IPS-20b (cell line): ENCODE data around the gene SMTN.

Experiments used
- H3K27ac ChIP-seq: one replicate; pipeline ENCODE4 v1.5.1; 2013; ENCODE audit warnings: low read length
- H3K27me3 ChIP-seq: 2 replicates; pipeline ENCODE4 v1.6.1; 2013; ENCODE audit warnings: mild to moderate bottlenecking, low read length, inconsistent platforms; ENCODE audit not compliant: insufficient read depth
- H3K36me3 ChIP-seq: 2 replicates; pipeline ENCODE4 v1.6.1; 2013; ENCODE audit warnings: low read depth, mild to moderate bottlenecking, inconsistent platforms, low read length, moderate library complexity; ENCODE audit not compliant: insufficient read depth
- H3K4me1 ChIP-seq: 2 replicates; pipeline ENCODE4 v1.6.1; 2013; ENCODE audit warnings: mild to moderate bottlenecking, control low read depth, inconsistent platforms, low read length, moderate library complexity; ENCODE audit not compliant: insufficient read depth
- H3K4me3 ChIP-seq: 2 replicates; pipeline ENCODE4 v1.5.1; 2013; ENCODE audit warnings: mild to moderate bottlenecking, low read length, inconsistent platforms
- H3K9ac ChIP-seq: 2 replicates; pipeline ENCODE4 v1.6.1; 2013; ENCODE audit warnings: low read depth, mild to moderate bottlenecking, inconsistent platforms, low read length, moderate library complexity
- H3K9me3 ChIP-seq: 2 replicates; pipeline ENCODE4 v1.6.1; 2013; ENCODE audit warnings: mild to moderate bottlenecking, low read depth, low read length, inconsistent platforms; ENCODE audit not compliant: insufficient read depth

Gene SMTN

DNA sequence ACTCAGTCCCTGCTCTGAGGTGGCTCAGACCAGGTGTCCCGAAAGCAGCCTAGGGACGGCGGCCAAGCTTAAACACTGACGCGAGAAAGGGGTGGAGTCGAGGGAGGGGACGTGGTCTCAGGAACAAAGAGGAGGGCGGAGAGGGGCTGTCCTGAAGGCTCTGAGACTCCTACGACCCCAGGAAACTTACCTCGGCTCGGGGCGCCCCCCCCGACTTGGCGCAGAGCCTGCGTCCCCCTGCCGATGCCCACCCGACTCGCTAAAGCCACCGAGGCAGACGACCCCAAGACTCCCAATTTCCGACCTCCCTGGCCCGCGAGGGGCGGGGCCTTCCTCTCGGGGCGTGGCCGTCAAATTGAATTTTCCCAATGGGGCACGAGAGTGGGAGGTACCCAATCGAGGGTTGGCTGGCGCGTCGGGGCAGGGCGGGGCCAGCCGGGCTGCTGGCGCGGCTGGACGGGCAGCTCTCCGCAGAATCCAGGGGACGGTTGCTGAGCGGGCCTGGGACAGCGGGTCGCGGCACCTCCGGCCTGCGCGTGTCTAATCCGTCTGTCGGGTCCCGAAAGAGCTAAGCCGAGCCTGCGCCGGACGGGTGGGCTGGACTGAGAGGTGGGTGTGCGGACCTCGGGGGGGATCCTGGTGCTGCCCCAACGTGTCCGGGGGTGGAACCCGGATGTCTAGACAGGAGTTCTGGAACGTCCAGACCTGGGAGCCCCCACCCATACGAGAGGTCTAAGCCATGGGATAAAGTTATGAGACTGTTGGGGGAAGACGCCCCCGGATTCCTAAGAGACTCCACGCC, at the start of gene SMTN:
TSS of gene SMTN (plus strand) at position 471 of the 802 bp plus-strand sequence. CDS start 1,941 bp downstream, outside the sequence.
- H3K27ac ChIP-seq, result peak within 1 kb of the TSS; percentile 38
- H3K27me3 ChIP-seq, result peaks cover 12% of the 10 kb centered on the region; the same call in 1 of the 2 replicates
- H3K9me3 ChIP-seq, result no peaks in the 10 kb centered on the region
- peaks cover 11% of the 10 kb centered on the region for H3K4me1 ChIP-seq
- H3K9ac ChIP-seq, result peak within 1 kb of the TSS; percentile 79; the same call in 1 of the 2 replicates
- peak within 1 kb of the TSS; percentile 74 for H3K4me3 ChIP-seq
- no peaks in the 10 kb centered on the region for H3K36me3 ChIP-seq

DNA sequence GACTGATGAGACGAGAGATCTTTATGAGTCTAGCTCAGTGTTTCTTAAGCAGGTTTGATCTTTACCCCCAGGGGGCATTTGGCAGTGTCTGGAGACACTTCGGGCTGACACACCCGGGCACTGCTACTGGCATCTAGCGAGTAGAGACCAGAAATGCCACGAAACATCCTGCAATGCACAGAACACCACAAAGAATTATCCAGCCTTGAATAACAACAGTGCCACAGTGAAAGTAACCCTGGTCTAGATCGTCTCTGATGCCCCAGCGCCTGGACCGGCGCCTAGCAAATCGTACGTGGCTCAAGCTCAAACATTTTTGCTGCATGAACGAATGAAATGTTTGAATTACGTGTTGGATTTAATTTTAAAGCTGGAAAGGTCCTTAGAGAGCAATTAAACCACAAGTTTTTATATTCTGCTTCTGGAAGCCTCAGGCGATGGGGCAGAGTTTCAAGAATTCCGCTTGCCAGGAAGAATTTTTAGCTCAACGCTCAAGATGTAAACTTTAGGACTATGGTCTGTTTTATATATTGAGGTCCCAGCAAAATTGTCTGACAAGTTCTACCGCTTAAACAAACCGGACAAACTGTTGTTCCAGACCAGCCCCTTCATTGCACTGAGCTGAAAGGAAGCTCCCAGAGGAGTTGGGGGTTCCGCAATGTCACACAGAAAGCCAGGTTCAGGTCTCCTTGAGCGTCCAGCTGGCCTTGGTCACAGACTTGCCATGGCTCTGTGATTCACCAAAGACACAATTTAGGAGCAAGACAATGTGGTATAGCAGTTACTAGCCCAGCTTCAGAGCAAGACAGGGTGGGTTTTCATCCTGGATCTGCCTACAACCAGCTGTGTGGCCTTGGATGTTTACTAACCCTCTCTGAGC, 44.2 kb upstream of the SMTN start:
- no peaks in the 10 kb centered on the region for H3K36me3 ChIP-seq
- H3K9ac ChIP-seq, result no peak overlapping the region
- no peaks in the 10 kb centered on the region for H3K9me3 ChIP-seq
- H3K4me1 ChIP-seq, result no peaks in the 10 kb centered on the region
- no peaks in the 10 kb centered on the region for H3K27me3 ChIP-seq
- no peak overlapping the region for H3K27ac ChIP-seq
- no peak overlapping the region for H3K4me3 ChIP-seq

DNA sequence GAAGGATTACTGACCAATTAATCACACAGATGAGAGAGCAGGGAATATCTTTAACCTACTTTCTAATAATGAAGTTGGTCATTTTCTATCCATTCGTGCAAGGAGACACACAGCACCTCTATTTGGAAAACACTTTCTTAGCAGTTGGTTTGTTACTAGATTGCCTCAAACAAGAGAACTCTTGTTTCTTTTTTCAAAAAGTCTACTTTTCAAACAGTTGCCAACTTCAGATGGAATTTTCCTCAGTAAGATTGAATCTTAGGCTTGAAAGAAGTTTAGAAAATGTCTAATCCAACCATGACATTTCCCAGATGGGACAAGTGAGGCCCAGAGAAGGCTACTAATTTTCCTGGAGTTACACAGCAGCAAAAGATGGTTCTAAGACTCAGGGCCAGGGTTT, 42.4 kb upstream of the SMTN start:
- Histone ChIP-seq H3K9me3 (no peaks in the 10 kb centered on the region), H3K9ac (no peak overlapping the region), H3K27me3 (no peaks in the 10 kb centered on the region), H3K36me3 (no peaks in the 10 kb centered on the region), H3K27ac (no peak overlapping the region), H3K4me3 (no peak overlapping the region), H3K4me1 (no peaks in the 10 kb centered on the region)

DNA sequence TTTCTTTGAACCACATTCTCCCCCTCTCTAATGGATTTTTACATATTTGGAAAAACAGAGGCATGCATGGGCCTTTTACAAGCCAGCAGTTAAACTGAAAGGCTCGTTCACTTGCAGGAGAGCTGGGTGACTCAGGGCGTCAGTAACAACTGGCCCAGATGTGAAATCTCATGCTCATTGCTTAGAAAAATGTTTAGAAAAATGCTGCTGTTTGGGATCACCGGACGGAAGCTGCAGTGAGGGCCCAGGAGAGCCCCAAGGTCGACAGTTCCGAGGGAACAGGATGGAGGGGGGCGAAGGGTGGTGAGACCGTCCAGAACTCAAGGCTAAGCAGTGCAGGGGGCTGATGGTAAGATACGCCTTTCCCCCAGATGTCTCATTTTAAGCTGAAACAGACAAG, 41.7 kb upstream of the SMTN start:
- H3K27me3 ChIP-seq, result no peaks in the 10 kb centered on the region
- H3K9me3 ChIP-seq, result no peaks in the 10 kb centered on the region
- H3K27ac ChIP-seq, result no peak overlapping the region
- no peak overlapping the region for H3K4me3 ChIP-seq
- no peaks in the 10 kb centered on the region for H3K36me3 ChIP-seq
- H3K4me1 ChIP-seq, result no peaks in the 10 kb centered on the region
- H3K9ac ChIP-seq, result no peak overlapping the region

DNA sequence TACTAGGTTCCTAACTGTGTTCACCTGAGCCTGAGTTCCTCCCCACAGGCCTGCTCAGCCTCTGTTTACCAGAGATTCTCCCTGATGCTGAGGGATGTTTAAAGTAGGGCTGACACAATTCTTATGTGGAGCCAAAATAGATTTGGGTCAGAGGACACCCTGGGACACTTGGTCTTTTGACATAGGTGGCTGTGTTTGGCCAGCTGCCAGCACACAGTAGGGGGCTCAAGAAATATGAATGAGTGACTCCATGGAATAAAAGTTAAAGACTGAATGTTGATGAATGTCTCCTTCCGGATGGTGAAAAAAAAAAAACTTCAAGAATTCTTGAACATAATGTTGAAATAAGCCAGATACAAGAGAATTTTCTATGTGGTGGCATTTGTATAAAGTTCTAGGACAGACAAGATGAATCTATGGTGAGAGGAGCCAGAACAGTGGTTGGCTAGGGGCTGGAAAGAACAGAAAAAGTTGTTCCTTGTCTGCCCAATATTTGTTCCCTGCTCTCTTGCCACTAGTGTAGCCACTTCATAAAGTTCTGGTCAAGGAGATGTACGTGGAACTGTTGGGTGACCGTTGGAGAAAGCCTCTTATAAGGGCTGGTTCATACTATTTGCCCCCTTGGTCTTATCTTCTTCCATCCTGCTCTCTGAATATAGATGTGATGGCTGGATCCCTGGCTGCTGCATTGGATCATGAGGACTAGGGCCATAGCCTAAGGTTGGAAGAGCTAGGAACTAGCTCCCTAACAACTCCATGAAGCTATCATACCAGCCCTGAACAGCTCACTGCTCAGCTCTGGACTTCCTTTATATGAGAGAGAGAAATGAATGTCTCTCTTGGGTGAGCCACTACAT, 40.3 kb upstream of the SMTN start:
- no peaks in the 10 kb centered on the region for H3K9me3 ChIP-seq
- H3K4me1 ChIP-seq, result no peaks in the 10 kb centered on the region
- H3K9ac ChIP-seq, result no peak overlapping the region
- no peak overlapping the region for H3K27ac ChIP-seq
- H3K36me3 ChIP-seq, result no peaks in the 10 kb centered on the region
- no peaks in the 10 kb centered on the region for H3K27me3 ChIP-seq
- no peak overlapping the region for H3K4me3 ChIP-seq

DNA sequence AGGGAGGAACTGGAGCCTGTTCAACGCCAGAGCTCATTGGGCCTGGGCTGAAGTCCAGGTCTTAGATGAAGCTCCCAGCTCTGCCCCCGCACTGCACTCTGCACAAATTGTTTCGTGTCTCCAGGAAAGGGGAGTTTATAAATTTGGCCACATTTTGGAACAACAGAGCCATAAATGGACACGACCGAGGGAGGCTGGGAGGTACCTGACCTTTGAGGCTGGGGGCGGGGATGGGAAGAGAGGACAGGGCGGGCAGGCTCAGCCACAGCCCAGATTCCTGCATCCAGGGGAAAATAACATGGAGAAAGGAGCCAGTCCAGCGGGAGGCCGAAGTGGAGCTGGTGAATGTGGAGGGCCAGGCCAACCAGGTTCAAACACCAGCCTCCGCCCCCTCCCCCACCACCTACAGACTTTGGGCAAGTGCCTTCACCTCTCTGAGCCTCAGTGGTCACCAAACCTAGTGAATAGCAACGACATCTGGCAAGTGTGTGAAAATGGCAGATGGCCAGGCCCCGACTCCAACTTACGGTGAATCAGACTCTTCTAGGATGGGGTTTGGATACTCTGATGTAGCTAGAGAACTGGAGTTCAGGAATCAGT, 36.8 kb upstream of the SMTN start:
- Histone ChIP-seq H3K27ac (no peak overlapping the region), H3K9me3 (no peaks in the 10 kb centered on the region), H3K4me1 (peaks cover 7% of the 10 kb centered on the region; the same call in 1 of the 2 replicates), H3K36me3 (no peaks in the 10 kb centered on the region), H3K4me3 (no peak overlapping the region), H3K27me3 (no peaks in the 10 kb centered on the region), H3K9ac (no peak overlapping the region)

DNA sequence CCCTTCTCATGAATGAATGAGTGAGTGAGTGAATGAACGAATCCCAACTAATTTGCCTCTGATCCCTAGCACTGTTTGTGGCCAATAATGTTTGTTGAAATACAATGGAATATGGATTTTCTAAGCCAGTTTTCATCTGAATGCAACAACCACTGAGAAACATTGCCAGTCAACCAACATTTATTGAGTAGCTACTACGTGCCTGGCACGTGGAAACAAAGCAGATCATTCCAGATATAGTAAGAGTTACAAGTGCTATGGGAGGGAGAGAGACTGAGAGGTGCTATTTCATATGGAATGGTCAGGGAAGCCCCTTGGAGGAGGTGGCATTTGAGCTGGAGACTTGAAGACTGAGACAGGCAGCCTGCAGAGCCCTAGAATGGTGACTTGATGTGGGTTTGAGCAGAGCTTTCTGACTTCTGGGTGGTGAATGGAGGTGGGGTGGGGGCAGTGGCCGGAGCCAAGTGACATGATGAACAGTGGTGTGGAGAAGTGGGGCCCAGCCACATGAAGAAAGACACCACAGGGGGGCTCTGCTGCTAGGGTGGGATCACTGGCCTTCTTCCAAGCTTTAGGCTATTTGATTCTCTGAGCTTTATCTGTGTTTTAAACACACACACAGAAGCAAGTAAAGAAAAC, 35.1 kb upstream of the SMTN start:
- H3K27me3 ChIP-seq, result no peaks in the 10 kb centered on the region
- H3K9ac ChIP-seq, result no peak overlapping the region
- H3K36me3 ChIP-seq, result no peaks in the 10 kb centered on the region
- peaks cover 7% of the 10 kb centered on the region; the same call in 1 of the 2 replicates for H3K4me1 ChIP-seq
- no peak overlapping the region for H3K4me3 ChIP-seq
- no peak overlapping the region for H3K27ac ChIP-seq
- no peaks in the 10 kb centered on the region for H3K9me3 ChIP-seq

DNA sequence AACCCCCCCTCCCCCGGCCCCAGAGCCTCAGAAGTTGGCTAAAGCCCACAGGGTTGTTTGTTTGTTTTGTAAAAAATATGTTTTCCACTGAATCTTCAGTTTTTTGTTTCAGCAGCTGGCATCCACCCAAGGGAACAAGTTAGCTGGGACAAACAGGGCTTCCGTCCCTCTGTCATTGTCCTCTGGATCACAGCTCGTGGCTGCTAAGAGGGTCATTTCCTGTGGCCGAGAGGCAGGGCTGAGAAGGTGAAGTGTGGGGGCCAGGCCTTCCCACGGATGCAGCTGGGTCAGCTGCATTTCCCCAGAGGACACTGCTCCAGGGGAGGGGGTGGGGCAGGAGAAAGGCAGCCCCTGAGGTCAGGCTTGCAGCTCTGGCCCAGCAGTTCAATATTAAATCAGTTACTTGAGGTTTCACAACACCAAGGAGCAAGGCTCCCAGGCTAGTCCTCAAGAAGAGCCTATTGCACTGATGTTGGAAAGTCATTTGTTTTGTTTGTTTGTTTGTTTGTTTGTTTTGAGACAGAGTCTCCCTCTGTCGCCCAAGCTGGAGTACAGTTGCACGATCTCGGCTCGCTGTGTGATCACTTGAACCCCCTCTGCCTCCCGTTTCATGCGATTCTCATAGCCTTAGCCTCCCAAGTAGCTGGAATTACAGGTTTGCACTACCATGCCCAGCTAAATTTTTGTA, 34.4 kb upstream of the SMTN start:
- no peaks in the 10 kb centered on the region for H3K27me3 ChIP-seq
- H3K4me3 ChIP-seq, result no peak overlapping the region
- H3K27ac ChIP-seq, result no peak overlapping the region
- H3K9ac ChIP-seq, result no peak overlapping the region
- no peaks in the 10 kb centered on the region for H3K9me3 ChIP-seq
- H3K4me1 ChIP-seq, result peaks cover 7% of the 10 kb centered on the region; the same call in 1 of the 2 replicates
- no peaks in the 10 kb centered on the region for H3K36me3 ChIP-seq

DNA sequence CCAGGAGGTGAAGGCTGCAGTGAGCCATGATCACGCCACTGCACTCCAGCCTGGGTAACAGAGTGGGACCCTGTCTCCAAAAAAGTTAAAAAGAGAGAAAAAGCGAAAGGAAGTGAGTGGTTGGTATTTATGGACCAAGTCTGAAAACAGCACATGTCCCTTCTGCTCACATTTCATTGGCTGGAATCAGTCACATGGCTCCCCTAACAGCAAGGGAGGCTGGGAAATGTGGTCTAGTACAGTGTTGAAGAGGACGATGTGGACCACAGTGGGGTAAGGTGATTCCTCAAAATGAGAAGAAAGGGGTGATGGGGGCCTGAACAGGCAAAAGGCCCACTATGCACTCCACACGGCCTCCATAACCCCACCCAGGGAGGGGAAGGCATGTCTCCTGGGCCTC, 32.5 kb upstream of the SMTN start:
- Histone ChIP-seq H3K4me1 (peaks cover 7% of the 10 kb centered on the region; the same call in 1 of the 2 replicates), H3K9ac (no peak overlapping the region), H3K27ac (no peak overlapping the region), H3K9me3 (no peaks in the 10 kb centered on the region), H3K36me3 (no peaks in the 10 kb centered on the region), H3K4me3 (no peak overlapping the region), H3K27me3 (no peaks in the 10 kb centered on the region)

DNA sequence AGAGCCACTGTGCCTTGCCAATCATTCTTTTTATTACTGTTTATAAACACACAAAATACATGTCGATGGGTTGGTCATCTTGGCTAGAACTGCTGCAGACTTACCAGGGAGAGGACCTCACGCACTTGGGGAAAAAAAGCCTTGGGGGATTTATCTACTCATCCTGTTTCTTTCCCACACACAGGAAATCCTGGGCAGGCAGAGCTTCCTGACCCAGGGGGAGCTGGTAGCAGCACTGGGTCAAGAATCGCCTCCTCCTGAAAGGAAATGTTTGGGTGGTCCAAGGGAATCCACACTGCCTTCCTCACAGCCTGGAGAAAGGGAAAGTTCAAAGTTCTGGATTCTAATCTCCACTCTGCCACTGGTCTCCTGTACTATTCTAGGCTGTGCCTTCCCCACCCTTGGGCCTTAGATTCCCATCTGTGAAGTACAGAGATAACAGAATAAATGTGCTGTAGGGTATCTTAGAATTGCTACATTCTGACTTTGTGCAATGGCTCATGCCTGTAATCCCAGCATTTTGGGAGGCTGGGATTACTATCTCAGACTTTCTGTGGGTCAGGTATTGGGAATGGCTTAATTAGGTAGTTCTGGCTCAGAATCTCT, 31.2 kb upstream of the SMTN start:
- Histone ChIP-seq H3K9ac (no peak overlapping the region), H3K4me3 (no peak overlapping the region), H3K9me3 (no peaks in the 10 kb centered on the region), H3K36me3 (no peaks in the 10 kb centered on the region), H3K4me1 (peaks cover 7% of the 10 kb centered on the region; the same call in 1 of the 2 replicates), H3K27me3 (no peaks in the 10 kb centered on the region), H3K27ac (no peak overlapping the region)
